SU-DHL-6 (cell line): ENCODE measurements around the gene IL3.
"Not testable (repeated sequence)": the region's sequence is repeated elsewhere in the genome, so short reads cannot be mapped to it uniquely, and the experiment has no call there.

ENCODE experiments used
- H2AFZ ChIP-seq: fragments of 200-600 bp; sonication (generic); 2 replicates; pipeline ENCODE4 v1.6.1; 2014; ENCODE audit warnings: low read depth, mild to moderate bottlenecking, moderate library complexity, mixed read lengths, antibody characterized with exemption, low read length; ENCODE audit not compliant: severe bottlenecking
- H3F3A ChIP-seq: fragments of 200-600 bp; shearing (Covaris generic); 2 replicates; pipeline ENCODE4 v1.6.0; 2016; ENCODE audit warnings: antibody characterized with exemption, mild to moderate bottlenecking; ENCODE audit not compliant: insufficient read depth
- H3K27ac ChIP-seq: fragments of 200-600 bp; sonication (generic); 2 replicates; pipeline ENCODE4 v1.5.1; 2016; ENCODE audit warnings: low read depth, mild to moderate bottlenecking, low read length, moderate library complexity, mixed read lengths
- H3K27me3 ChIP-seq: fragments of 200-600 bp; sonication (generic), shearing (Covaris generic); 2 replicates; pipeline ENCODE4 v1.6.0; 2014; ENCODE audit warnings: mild to moderate bottlenecking, low read length
- H3K36me3 ChIP-seq: fragments of 200-600 bp; sonication (generic); 2 replicates; pipeline ENCODE4 v1.6.1; 2014; ENCODE audit warnings: mild to moderate bottlenecking, low read length, mixed read lengths
- H3K4me2 ChIP-seq: fragments of 300-600, 200-600 bp; shearing (Covaris generic), sonication (generic); 2 replicates; pipeline ENCODE4 v1.6.0; 2014; ENCODE audit warnings: low read length, low read depth, mild to moderate bottlenecking; ENCODE audit not compliant: poor library complexity, severe bottlenecking
- H3K4me3 ChIP-seq: fragments of 200-600 bp; sonication (generic); 2 replicates; pipeline ENCODE4 v1.5.1; 2014; ENCODE audit warnings: antibody characterized with exemption, low read length, mild to moderate bottlenecking, mixed read lengths; ENCODE audit not compliant: insufficient read depth, poor library complexity, severe bottlenecking
- H3K79me2 ChIP-seq: fragments of 200-600 bp; sonication (generic); 2 replicates; pipeline ENCODE4 v1.6.1; 2014; ENCODE audit warnings: mild to moderate bottlenecking, low read length, moderate library complexity; ENCODE audit not compliant: insufficient read depth
- H3K9ac ChIP-seq: fragments of 200-600 bp; sonication (generic); 2 replicates; pipeline ENCODE4 v1.7.0; 2014; ENCODE audit warnings: mild to moderate bottlenecking, low read length
- H3K9me2 ChIP-seq: fragments of 200-600 bp; sonication (generic); replicated peaks from 2 replicates; pipeline ENCODE4 v1.6.1; 2014; ENCODE audit warnings: low read length; ENCODE audit not compliant: insufficient read depth
- H3K9me3 ChIP-seq: fragments of 200-600 bp; sonication (generic); 2 replicates; pipeline ENCODE4 v1.6.1; 2014; ENCODE audit warnings: low read length, mixed read lengths; ENCODE audit not compliant: insufficient read depth
- H4K20me1 ChIP-seq: fragments of 200-600 bp; sonication (generic); 2 replicates; pipeline ENCODE4 v1.6.1; 2014; ENCODE audit warnings: low read depth, mild to moderate bottlenecking, antibody characterized with exemption, low read length, moderate library complexity, mixed read lengths
- CTCF ChIP-seq: fragments of 200-600 bp; sonication (generic); IDR thresholded peaks from one replicate; pipeline ENCODE4 v1.5.1; 2017; ENCODE audit warnings: antibody characterized with exemption, mild to moderate bottlenecking, low read length, moderate library complexity; ENCODE audit not compliant: insufficient read depth, poor library complexity, severe bottlenecking
- EZH2phosphoT487 ChIP-seq: fragments of 200-600 bp; sonication (generic), shearing (Covaris generic); conservative IDR thresholded peaks from 2 replicates; pipeline ENCODE4 v1.6.1; 2018; ENCODE audit warnings: mild to moderate bottlenecking, antibody characterized with exemption, low read length, moderate library complexity, mixed read lengths

Gene IL3

GRCh38 chr5:132104556-132104955 lies 44.1 kb downstream of the IL3 start:
- H3K36me3 ChIP-seq = no peaks in the 10 kb centered on the region
- no peaks in the 10 kb centered on the region for H3F3A ChIP-seq
- no peaks in the 10 kb centered on the region for H3K79me2 ChIP-seq
- H4K20me1 ChIP-seq = no peaks in the 10 kb centered on the region
- H2AFZ ChIP-seq = no peak overlapping the region
- TF ChIP-seq EZH2phosphoT487 (no peak), CTCF (no peak)
- no peak overlapping the region for H3K9ac ChIP-seq
- no peak overlapping the region for H3K4me3 ChIP-seq
- H3K4me2 ChIP-seq = no peak overlapping the region
- H3K9me3 ChIP-seq = no peaks in the 10 kb centered on the region
- H3K27me3 ChIP-seq = no peaks in the 10 kb centered on the region
- no peaks in the 10 kb centered on the region for H3K9me2 ChIP-seq
- H3K27ac ChIP-seq = no peak overlapping the region

DNA sequence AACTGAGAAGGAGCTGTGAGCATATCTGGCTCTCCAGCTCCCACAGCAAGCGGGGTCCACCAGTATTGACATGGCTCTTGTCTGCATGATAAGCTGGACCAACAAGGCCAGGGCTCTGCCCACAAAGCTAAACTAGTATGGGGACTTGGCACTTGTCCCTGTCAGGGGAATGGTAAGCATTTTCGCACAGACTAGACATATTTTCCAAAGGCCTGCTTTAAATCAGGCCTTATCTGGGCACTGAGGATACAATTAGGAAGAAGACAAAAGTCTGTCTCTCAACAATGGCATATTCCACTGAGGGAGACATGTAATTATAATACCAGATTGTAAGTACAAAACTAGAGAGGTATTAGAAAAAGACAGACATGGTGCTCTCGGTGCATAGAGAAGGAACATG lies 45.2 kb downstream of the IL3 start:
- no peak overlapping the region for H3K4me2 ChIP-seq
- no peaks in the 10 kb centered on the region for H3K36me3 ChIP-seq
- no peaks in the 10 kb centered on the region for H3K9me3 ChIP-seq
- H2AFZ ChIP-seq = no peak overlapping the region
- H3F3A ChIP-seq = no peaks in the 10 kb centered on the region
- H3K79me2 ChIP-seq = no peaks in the 10 kb centered on the region
- H3K4me3 ChIP-seq = no peak overlapping the region
- no peaks in the 10 kb centered on the region for H4K20me1 ChIP-seq
- TF ChIP-seq CTCF (no peak), EZH2phosphoT487 (no peak)
- H3K9ac ChIP-seq = no peak overlapping the region
- no peak overlapping the region for H3K27ac ChIP-seq
- no peaks in the 10 kb centered on the region for H3K9me2 ChIP-seq
- no peaks in the 10 kb centered on the region for H3K27me3 ChIP-seq

- H3F3A ChIP-seq, H3K9me2 ChIP-seq, H2AFZ ChIP-seq, H3K36me3 ChIP-seq, H3K9ac ChIP-seq, H3K4me2 ChIP-seq, H3K9me3 ChIP-seq, H3K27ac ChIP-seq, H3K4me3 ChIP-seq, H3K27me3 ChIP-seq, H3K79me2 ChIP-seq, H4K20me1 ChIP-seq: not testable (repeated sequence)
Measured at GRCh38 chr5:132108495-132108894, 48.0 kb downstream of the IL3 start.

DNA sequence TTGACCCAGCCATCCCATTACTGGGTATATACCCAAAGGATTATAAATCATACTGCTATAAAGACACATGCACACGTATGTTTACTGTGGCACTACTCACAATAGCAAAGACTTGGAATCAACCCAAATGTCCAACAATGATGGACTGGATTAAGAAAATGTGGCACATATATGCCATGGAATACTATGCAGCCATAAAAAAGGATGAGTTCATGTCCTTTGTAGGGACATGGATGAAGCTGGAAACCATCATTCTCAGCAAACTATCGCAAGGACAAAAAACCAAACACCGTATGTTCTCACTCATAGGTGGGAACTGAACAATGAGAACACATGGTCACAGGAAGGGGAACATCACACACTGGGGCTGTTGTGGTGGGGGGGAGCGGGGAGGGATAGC lies 48.5 kb downstream of the IL3 start:
- not testable (repeated sequence) for H3K27ac ChIP-seq, H3K27me3 ChIP-seq, H3K9me2 ChIP-seq, H4K20me1 ChIP-seq, H3K79me2 ChIP-seq, H3K4me2 ChIP-seq, H3K9ac ChIP-seq, H3F3A ChIP-seq, H2AFZ ChIP-seq, H3K36me3 ChIP-seq, H3K9me3 ChIP-seq, H3K4me3 ChIP-seq
